Right lobe of liver (tissue), 4 donors: ENCODE measurements around the gene LRRC15.

Experiments
- CTCF ChIP-seq, 4 donors: fragments of 200-600 bp in 3 of 4; fragments of 450-650 bp in 1 of 4; IDR thresholded peaks; one replicate each; pipeline versions ENCODE4 v1.5.1 to v1.8.0; 2016 to 2022; ENCODE audit warnings: antibody characterized with exemption in 4 of 4, mild to moderate bottlenecking in 2 of 4
- POLR2A ChIP-seq: fragments of 450-650 bp; IDR thresholded peaks from one replicate; pipeline ENCODE4 v1.6.1; 2017; ENCODE audit warnings: antibody characterized with exemption, mild to moderate bottlenecking
- donor health status: DM: no; HTN: no; CAD: no.
- donor health status: DM: no; HTN: no; CAD: no.
- donor health status: DM: no; HTN: yes; CAD: no.

GRCh38 chr3:194323785-194324735 is 45.5 kb downstream of the LRRC15 start:
- TF ChIP-seq CTCF (IDR thresholded peaks at IDR 0.05): no peak
- no peak for TF ChIP-seq POLR2A
